ENCODE results near the gene EFCAB9.
"Not testable (repeated sequence)": the region's sequence is repeated elsewhere in the genome, so short reads cannot be mapped to it uniquely, and the experiment has no call there.

The EFCAB9 gene

GRCh38 chr5:172193872-172194271 lies at the start of gene EFCAB9:
Gene EFCAB9, plus strand, starts transcription at chr5:172194172. Its CDS starts 1 bp downstream, at chr5:172194173.
- DNase-seq, result no peak

- no peak for DNase-seq
These were observed 49.6 kb upstream of the EFCAB9 start for GRCh38 chr5:172144291-172144815.

GRCh38 chr5:172144931-172145869 lies 48.8 kb upstream of the EFCAB9 start:
- DNase-seq, result no peak

- no peak for DNase-seq
These were observed 47.9 kb upstream of the EFCAB9 start for GRCh38 chr5:172145870-172146747.

DNA sequence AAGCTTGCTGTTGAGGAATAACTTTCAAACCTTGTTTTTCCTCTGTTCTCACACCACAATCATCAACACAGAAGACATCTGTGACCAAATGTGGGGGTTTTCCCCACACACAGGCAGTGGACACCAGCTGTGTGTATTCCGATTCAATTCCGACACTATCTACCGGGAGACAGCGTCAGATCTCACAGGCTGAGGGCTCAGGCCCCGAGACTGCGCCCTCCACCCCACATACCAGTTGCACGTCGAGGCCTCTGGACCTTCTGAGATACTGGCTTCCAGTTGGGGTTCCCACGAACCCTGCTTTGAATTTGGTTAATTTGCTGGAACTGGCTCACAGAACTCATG lies 47.3 kb upstream of the EFCAB9 start:
- DNase-seq, result no peak

DNA sequence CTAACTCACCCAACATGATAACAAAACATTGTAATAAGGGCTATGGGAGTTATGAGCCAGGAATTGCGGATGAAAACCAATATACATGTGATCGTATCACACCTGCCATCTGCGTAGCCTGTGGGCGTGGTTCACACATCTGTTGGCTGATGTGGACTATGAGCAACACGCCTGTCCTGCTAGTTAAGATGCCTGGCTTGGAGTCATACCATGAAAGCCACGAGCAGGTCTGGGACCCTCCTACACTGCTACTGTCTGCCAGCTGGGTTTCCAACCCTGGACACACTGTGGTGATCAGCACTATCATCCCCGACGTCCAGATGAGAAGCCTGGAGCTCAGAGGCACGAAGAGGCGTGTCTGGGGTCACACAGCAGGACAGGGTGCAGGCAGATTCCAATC lies 46.1 kb upstream of the EFCAB9 start:
- no peak for DNase-seq

- no peak for DNase-seq
These were observed 45.6 kb upstream of the EFCAB9 start for GRCh38 chr5:172148381-172148780.

DNA sequence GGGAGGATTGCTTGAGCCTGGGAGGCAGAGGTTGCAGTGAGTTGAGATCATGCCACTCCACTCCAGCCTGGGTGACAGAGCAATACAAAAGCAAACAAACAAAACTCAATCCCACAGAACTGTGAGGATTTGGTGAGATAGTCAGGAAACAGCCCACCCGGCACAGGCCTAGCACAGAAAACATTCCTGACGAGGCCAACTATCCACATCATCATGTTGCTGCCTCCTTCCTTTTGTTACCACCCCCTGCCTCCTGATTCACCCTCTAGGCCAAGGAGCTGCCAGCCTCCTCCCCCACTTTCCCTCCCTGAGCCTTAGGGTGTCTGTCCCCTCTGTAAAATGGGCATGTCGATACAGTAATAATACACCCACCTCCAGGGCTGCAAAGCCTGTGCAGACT lies 44.9 kb upstream of the EFCAB9 start:
- no peak for DNase-seq

DNA sequence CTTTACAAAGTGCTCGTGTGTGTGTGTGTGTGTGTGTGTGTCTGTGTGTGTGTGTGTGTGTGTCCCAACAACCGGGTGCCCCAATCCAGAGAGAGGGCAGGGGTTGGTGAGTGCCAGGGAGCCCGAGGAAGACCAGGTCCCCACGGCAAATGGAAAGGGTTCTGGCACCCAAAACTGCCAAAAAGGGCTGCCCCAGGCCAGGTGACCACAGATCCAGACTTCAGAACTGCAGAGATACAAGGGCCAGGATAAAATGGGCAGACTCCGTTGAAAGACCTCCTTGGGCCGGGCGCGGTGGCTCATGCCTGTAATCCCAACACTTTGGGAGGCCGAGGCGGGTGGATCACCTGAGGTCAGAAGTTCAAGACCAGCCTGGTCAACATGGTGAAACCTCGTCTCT lies 44.5 kb upstream of the EFCAB9 start:
- DNase-seq, result not testable (repeated sequence)

GRCh38 chr5:172150514-172151425 lies 43.2 kb upstream of the EFCAB9 start:
- peak; percentile 38 to 63 for DNase-seq

DNA sequence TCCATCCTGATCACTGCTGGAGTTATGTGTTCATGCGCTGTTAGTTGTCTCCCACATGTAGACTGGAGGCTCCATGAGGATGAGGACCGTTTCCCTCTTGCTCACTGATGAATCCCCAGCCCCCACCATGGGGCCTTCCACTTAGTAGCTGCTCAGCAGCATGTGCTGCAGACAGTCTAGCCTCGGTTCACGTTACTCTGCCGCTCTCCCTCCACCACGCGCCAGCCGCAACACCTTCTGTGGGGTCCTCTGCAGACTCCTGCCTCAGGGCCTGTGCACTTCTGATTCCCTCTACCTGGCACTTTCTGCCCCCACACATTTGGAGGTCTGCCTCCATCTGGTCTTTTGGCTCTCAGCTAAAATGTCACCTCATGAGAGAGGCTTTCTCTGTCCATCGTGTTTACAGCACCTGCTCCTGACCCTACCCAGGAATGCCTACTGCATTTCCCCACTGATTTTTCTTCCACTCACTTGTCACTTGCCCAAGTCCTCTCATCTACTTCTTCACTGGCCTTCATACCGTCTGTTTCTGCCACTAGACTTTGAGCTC lies 42.2 kb upstream of the EFCAB9 start:
- DNase-seq, result no peak

DNA sequence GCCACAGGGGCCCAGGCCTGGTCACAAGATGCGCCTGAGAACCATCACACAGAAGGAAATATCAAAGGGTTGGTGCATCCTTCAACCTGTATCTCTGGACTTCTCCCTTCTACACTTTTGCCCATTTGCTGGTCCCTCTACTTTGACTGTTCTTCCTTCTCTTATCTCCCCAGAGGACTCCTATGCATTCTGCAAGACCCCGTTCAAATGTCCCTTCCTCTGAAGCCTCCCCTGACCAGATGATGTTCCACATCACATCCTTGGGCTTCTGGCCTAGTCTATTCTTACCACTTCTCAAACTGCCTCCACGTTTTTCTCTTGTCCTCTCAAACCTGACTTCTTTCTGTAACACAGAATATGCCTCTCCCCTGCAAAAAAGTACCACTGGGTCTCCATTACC lies 40.3 kb upstream of the EFCAB9 start:
- no peak for DNase-seq

GRCh38 chr5:172155101-172155500 lies 38.9 kb upstream of the EFCAB9 start:
- not testable (repeated sequence) for DNase-seq

GRCh38 chr5:172156541-172156994 lies 37.4 kb upstream of the EFCAB9 start:
- DNase-seq, result no peak

GRCh38 chr5:172159016-172159415 lies 35.0 kb upstream of the EFCAB9 start:
- no peak for DNase-seq

GRCh38 chr5:172160506-172160905 lies 33.5 kb upstream of the EFCAB9 start:
- DNase-seq, result no peak

DNA sequence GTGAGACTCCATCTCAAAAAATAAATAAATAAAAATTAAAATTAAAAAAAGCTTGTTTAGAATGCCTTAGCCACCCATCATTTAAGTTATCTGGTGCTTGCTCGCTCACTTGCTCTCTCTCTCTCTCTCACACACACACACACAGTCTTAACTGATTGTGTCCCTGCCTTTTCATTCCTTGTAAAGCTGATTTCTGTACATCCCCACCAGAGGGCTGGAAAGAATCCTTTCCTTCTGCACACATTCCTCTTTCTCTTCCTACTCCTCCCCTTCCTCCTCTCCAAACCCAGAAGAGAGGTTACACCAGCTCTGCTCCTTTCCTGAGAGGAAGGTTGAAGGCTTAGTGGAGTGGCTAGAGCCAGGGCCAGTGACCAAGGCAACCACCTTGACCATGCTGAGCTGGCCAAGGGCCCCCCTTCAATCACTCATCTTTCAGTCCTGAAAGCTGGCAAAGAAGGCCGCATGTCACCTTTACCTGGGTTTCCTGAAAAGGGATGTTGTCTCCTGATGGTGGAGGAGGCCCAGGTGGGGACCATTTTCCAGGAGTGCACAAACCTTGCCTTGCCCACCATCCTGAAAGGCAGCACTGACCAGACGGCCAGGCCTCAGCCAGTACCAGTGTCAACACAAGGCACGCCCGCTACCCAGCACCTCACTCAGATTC lies 31.5 kb upstream of the EFCAB9 start:
- no peak for DNase-seq

DNA sequence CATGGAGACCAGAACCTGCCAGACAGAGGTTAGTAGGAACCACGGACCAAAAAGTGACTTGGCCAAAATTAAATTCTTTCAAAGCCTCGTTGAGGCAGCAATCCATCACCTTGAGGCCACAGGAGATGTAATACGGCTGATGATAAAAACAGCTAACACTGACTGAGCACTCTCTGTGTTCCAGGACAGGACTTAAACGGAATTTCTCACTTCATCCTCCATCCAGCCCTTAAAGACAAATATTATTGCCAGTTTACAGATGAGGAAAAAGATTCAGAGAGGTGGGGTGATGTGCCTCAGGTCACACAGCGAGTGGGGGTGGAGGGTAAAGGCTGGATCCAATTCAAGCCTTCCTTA lies 31.0 kb upstream of the EFCAB9 start:
- no peak for DNase-seq

DNA sequence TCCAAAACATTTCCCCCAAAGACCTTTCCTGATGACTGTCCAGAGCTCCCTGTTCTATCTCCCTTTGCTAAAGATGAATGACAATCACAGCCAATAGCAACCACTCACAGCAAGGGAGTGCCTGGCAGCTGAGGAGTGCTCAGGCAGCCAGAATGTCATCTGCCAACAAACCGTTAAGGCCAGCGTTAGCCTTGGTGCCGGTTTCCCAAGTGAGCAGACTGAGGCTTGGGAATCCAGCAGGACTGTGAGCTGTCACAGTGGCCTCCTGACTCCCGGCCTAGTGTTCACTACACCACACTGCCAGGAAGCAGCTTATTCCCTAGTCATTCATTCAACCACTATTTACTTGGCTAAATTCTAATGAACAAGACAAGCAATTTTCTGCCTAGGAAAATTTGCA lies 30.6 kb upstream of the EFCAB9 start:
- DNase-seq, result no peak

DNA sequence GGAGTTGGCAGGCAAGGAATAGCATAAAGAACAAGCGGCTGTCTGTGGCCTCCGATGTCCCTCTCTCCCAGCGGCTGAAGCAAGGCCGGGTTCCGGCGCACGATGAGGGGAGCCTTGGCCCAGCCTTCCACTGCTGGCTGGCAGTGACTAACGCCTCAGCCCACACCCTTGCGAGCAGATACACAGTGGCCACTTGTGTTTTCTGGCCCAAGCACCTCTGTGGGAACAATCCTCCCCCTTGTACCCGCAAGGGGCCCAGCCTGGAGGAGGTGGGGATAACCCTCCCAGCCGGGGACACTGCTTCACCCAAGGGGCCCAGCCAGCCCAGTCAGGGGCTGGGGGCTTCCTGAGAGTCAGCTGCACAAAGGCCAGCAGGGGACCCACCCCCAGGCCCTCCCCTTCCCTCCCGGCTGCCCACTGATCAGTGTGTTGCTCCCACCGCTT lies 29.2 kb upstream of the EFCAB9 start:
- DNase-seq, result no peak

DNA sequence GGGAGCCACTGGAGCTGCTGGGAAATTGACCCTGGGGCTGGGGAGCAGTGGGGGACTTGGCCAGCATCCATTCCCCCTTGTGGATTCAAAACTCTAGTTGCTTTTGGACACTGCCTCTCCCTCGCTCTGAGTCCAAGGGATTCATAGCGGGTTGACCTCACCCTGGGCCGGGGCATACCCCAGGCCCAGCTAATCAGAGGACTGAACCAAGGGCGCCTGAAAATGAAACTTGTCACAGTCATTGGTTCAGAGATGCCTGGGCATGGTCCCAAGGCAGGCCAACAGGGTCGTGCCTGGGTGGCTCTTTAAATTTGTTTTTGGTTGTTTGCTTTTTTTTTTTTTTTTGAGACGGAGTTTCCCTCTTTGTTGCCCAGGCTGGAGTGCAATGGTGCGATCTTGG lies 28.5 kb upstream of the EFCAB9 start:
- no peak for DNase-seq
